Measurements from ENCODE around the gene MYH16. TPM values are rescaled to one million over a fixed set of nuclear protein-coding genes. Genes with fewer than 3 reads are reported as not detected.
"Not testable (repeated sequence)": the region's sequence is repeated elsewhere in the genome, so short reads cannot be mapped to it uniquely, and the experiment has no call there.

MYH16 gene
- total RNA-seq, 1 donor from 2014 or later, result not detected

DNA sequence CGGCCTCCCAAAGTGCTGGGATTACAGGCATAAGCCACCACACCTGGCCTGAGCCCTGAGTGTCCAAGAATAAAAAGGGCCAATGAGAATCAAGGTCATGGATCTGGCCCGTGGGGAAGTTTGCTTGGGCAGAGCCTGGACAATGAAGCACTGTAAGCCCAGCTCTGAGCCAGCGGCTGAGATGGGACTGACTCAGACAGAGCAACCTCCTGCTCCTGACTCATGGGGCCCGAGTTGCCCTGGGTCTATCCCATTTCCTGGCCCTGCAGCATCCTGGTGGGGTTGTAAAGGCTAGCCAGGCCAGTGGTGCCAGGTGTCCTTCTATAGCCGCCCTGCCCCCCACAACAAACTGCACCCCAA is 5.2 kb upstream of the MYH16 start:
- TF ChIP-seq, protein P1, sequence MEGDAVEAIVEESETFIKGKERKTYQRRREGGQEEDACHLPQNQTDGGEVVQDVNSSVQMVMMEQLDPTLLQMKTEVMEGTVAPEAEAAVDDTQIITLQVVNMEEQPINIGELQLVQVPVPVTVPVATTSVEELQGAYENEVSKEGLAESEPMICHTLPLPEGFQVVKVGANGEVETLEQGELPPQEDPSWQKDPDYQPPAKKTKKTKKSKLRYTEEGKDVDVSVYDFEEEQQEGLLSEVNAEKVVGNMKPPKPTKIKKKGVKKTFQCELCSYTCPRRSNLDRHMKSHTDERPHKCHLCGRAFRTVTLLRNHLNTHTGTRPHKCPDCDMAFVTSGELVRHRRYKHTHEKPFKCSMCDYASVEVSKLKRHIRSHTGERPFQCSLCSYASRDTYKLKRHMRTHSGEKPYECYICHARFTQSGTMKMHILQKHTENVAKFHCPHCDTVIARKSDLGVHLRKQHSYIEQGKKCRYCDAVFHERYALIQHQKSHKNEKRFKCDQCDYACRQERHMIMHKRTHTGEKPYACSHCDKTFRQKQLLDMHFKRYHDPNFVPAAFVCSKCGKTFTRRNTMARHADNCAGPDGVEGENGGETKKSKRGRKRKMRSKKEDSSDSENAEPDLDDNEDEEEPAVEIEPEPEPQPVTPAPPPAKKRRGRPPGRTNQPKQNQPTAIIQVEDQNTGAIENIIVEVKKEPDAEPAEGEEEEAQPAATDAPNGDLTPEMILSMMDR (IDR thresholded peaks at IDR 0.05; ENCODE audit: unreplicated experiment), result no peak
- H3K27me3 Mint-ChIP-seq (ENCODE audit: unreplicated experiment), result peaks cover 10% of the 10 kb centered on the region
- H3K27ac Mint-ChIP-seq (ENCODE audit: unreplicated experiment), result no peak overlapping the region
- no peak for DNase-seq (ENCODE audit: low spot score)
- H3K4me1 Mint-ChIP-seq (ENCODE audit: unreplicated experiment), result no peaks in the 10 kb centered on the region
- no peak overlapping the region for H3K4me3 Mint-ChIP-seq (ENCODE audit: unreplicated experiment)
- H3K36me3 Mint-ChIP-seq (ENCODE audit: low read depth, unreplicated experiment), result peaks cover 3% of the 10 kb centered on the region
- no peaks in the 10 kb centered on the region for H3K9me3 Mint-ChIP-seq (ENCODE audit: unreplicated experiment)

DNA sequence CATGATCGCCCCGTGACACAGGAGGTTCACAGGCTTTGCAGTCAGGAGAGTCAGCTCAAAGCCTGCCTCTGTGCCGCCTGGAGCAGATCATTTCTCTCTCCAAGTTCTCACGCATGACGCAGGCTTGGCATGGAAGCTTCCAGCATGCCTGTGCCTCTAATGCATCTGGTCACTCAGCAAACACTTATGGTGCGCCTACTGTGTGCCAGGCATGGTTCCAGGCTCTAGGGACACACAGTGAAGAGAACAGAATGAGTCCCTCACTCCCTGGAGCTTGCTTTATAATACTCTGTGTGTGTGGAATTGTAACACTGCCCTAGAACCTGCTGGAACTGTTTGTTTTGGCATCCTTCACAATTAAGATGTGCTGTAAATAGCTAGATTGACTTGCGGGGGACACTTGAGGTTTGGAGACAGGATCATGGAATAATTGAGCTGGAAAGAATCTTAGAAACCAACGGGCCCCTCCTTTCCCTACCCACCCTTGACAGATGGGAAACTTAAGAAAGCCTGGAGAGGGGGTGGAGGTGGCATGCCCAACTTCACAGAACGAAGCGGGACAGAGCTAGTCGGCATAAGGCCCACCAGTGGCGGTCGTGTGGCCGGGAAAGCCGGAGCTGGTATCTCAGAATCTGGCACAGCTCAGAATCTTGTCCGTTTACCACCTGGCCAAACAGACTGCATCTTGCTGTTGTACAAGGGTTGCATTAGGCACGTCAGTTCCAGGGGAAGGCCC is 4.6 kb upstream of the MYH16 start:
- Mint-ChIP-seq H3K4me1 (ENCODE audit: unreplicated experiment) (no peaks in the 10 kb centered on the region), H3K27me3 (ENCODE audit: unreplicated experiment) (peaks cover 5% of the 10 kb centered on the region), H3K4me3 (ENCODE audit: unreplicated experiment) (no peak overlapping the region), H3K36me3 (ENCODE audit: low read depth, unreplicated experiment) (peaks cover 3% of the 10 kb centered on the region), H3K9me3 (ENCODE audit: unreplicated experiment) (no peaks in the 10 kb centered on the region), H3K27ac (ENCODE audit: unreplicated experiment) (no peak overlapping the region)
- no peak for DNase-seq (ENCODE audit: low spot score)
- TF ChIP-seq, protein P1 (IDR thresholded peaks at IDR 0.05; ENCODE audit: unreplicated experiment), result no peak

DNA sequence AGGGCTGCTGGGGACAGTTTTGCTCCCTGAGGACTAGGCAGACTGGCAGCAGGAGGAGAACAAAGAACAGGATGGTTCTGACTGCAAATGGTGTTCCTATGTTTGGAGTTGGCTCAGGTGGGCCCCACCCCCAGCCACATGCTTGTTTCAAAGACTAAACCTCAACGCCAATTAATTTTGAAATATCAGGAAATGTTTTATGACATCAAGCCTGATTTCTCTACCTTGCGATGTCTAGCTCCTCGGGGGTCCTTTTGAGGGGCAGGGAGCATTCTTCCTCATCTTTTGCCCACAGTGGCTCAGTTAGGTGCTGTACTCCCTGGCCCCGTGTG is 4.1 kb upstream of the MYH16 start:
- Mint-ChIP-seq H3K4me3 (ENCODE audit: unreplicated experiment) (no peak overlapping the region), H3K36me3 (ENCODE audit: low read depth, unreplicated experiment) (peaks cover 3% of the 10 kb centered on the region), H3K9me3 (ENCODE audit: unreplicated experiment) (no peaks in the 10 kb centered on the region), H3K27me3 (ENCODE audit: unreplicated experiment) (peaks cover 4% of the 10 kb centered on the region), H3K4me1 (ENCODE audit: unreplicated experiment) (no peaks in the 10 kb centered on the region), H3K27ac (ENCODE audit: unreplicated experiment) (no peak overlapping the region)
- TF ChIP-seq, protein P1 (IDR thresholded peaks at IDR 0.05; ENCODE audit: unreplicated experiment), result no peak
- DNase-seq (ENCODE audit: low spot score), result no peak

DNA sequence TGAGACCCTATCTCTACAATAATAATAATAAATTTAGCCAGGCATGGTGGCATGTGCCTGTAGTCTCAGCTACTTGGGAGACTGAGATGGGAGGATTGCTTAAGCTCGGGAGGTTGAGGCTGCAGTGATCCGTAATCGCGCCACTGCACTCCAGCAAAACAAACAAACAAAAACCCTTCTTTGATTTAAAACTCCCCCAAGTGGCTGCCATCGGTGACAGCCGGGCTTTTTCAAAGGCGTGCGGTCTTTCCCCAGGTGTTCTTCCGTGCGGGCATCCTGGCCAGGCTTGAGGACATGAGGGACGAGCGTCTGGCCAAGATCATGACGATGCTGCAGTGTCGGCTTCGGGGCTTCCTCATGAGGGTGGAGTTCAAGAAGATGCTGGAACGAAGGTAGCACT is 1.9 kb upstream of the MYH16 start:
- H3K9me3 Mint-ChIP-seq (ENCODE audit: unreplicated experiment), result no peaks in the 10 kb centered on the region
- peaks cover 3% of the 10 kb centered on the region for H3K36me3 Mint-ChIP-seq (ENCODE audit: low read depth, unreplicated experiment)
- H3K4me3 Mint-ChIP-seq (ENCODE audit: unreplicated experiment), result no peak overlapping the region
- TF ChIP-seq, protein P1 (IDR thresholded peaks at IDR 0.05; ENCODE audit: unreplicated experiment), result no peak
- no peaks in the 10 kb centered on the region for H3K4me1 Mint-ChIP-seq (ENCODE audit: unreplicated experiment)
- DNase-seq (ENCODE audit: low spot score), result no peak
- no peak overlapping the region for H3K27ac Mint-ChIP-seq (ENCODE audit: unreplicated experiment)
- peaks cover 4% of the 10 kb centered on the region for H3K27me3 Mint-ChIP-seq (ENCODE audit: unreplicated experiment)

DNA sequence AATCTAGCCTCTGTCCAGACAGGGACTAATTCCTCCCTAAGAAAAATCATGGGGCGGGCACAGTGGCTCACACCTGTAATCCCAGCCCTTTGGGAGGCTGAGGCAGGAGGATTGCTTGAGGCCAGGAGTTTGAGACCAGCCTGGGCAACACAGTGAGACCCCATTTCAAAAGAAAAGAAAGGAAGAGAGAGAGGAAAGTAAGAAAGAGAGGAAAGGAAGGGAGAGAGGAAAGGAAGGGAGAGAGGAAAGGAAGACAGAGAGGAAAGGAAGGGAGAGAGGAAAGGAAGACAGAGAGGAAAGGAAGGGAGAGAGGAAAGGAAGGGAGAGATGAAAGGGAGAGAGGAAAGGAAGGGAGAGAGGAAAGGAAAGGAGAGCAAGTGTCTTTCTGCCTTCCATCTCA is 922 bp downstream of the MYH16 start:
- H3K36me3 Mint-ChIP-seq (ENCODE audit: low read depth, unreplicated experiment); H3K27ac Mint-ChIP-seq (ENCODE audit: unreplicated experiment); H3K4me1 Mint-ChIP-seq (ENCODE audit: unreplicated experiment); H3K4me3 Mint-ChIP-seq (ENCODE audit: unreplicated experiment); H3K9me3 Mint-ChIP-seq (ENCODE audit: unreplicated experiment); H3K27me3 Mint-ChIP-seq (ENCODE audit: unreplicated experiment); DNase-seq (ENCODE audit: low spot score): not testable (repeated sequence)

DNA sequence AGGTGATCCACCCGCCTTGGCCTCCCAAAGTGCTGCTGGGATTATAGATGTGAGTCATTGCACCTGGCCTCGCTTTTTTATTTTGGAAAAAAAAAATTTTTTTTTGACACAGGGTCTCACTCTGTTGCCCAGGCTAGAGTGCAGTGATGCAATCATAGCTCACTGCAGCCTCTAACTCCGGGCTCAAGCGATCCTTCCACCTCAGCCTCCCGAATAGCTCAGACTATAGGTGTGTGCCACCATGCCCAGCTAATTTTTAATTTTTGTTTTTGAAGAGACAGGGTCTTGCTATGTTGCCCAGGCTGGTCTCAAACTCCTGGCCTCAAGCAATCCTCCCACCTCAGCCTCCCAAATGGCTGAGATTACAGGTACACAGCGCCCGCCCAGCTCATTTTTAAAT is 2.3 kb downstream of the MYH16 start:
- H3K9me3 Mint-ChIP-seq (ENCODE audit: unreplicated experiment); H3K27me3 Mint-ChIP-seq (ENCODE audit: unreplicated experiment); DNase-seq (ENCODE audit: low spot score); H3K36me3 Mint-ChIP-seq (ENCODE audit: low read depth, unreplicated experiment); H3K4me3 Mint-ChIP-seq (ENCODE audit: unreplicated experiment); H3K27ac Mint-ChIP-seq (ENCODE audit: unreplicated experiment); H3K4me1 Mint-ChIP-seq (ENCODE audit: unreplicated experiment): not testable (repeated sequence)

All from endothelial cell (in vitro differentiated cells).